CD4-positive, alpha-beta memory T cell (primary cell): Measurements from ENCODE around the gene KLRF1. TPM values are rescaled to one million over a fixed set of nuclear protein-coding genes. Genes with fewer than 3 reads are reported as not detected.

Experiments used
- CTCF ChIA-PET: fragments of 350-600 bp; sonication (Branson Sonifier 250); formaldehyde crosslinking; loops from one replicate; lab custom pipeline; 2021; ENCODE audit warnings: inconsistent platforms; ENCODE audit not compliant: partially characterized antibody; lab: Charles Lee
- POLR2A ChIA-PET: fragments of 350-600 bp; sonication (Branson Sonifier 250); formaldehyde crosslinking; loops from one replicate; lab custom pipeline; 2021; ENCODE audit not compliant: partially characterized antibody; lab: Charles Lee
- DNase-seq, 5 donors: peaks; one replicate each; pipeline versions ENCODE4 v3.0.0 to v3.0.0-alpha.2; 2020 to 2022; ENCODE audit warnings: mixed read lengths in 1 of 5
- H3K27ac ChIP-seq: one replicate; pipeline ENCODE4 v1.7.0; 2013; ENCODE audit warnings: low read depth, low read length
- H3K27me3 ChIP-seq: 2 replicates; pipeline ENCODE4 v1.7.0; 2013; ENCODE audit warnings: mild to moderate bottlenecking, low read length, moderate library complexity; ENCODE audit not compliant: insufficient read depth
- H3K36me3 ChIP-seq: 2 replicates; pipeline ENCODE4 v1.7.0; 2013; ENCODE audit warnings: mild to moderate bottlenecking, low read length, moderate library complexity; ENCODE audit not compliant: insufficient read depth
- H3K4me1 ChIP-seq: 2 replicates; pipeline ENCODE4 v1.7.0; 2013; ENCODE audit warnings: mild to moderate bottlenecking, low read length, moderate library complexity; ENCODE audit not compliant: insufficient read depth
- H3K4me3 ChIP-seq, 2 donors: one replicate each; pipeline ENCODE4 v1.7.0; 2013; ENCODE audit warnings: low read length in 2 of 2, mild to moderate bottlenecking in 1 of 2
- H3K9me3 ChIP-seq, 2 donors: one replicate each; pipeline ENCODE4 v1.7.0; 2013; ENCODE audit warnings: low read length in 2 of 2, control low read depth in 1 of 2; ENCODE audit not compliant: control insufficient read depth in 1 of 2
- H3K27ac Mint-ChIP-seq, 7 donors: one replicate each; pipeline ENCODE4 v1.8.0; 2020 to 2021; ENCODE audit warnings: mixed read lengths in 7 of 7, mild to moderate bottlenecking in 6 of 7, inconsistent platforms in 3 of 7, moderate library complexity in 3 of 7
- H3K27me3 Mint-ChIP-seq, 2 donors: one replicate each; pipeline ENCODE4 v1.8.0; 2020 to 2021; ENCODE audit warnings: mixed read lengths in 2 of 2
- H3K36me3 Mint-ChIP-seq, 2 donors: one replicate each; pipeline ENCODE4 v1.8.0; 2020 to 2021; ENCODE audit warnings: mixed read lengths in 2 of 2, inconsistent platforms in 1 of 2, mild to moderate bottlenecking in 1 of 2
- H3K4me1 Mint-ChIP-seq, 4 donors: one replicate each; pipeline ENCODE4 v1.8.0; 2020 to 2021; ENCODE audit warnings: mixed read lengths in 4 of 4, mild to moderate bottlenecking in 1 of 4
- H3K4me3 Mint-ChIP-seq, 8 donors: one replicate each; pipeline ENCODE4 v1.8.0; 2020 to 2021; ENCODE audit warnings: mixed read lengths in 8 of 8, mild to moderate bottlenecking in 7 of 8, moderate library complexity in 6 of 8, inconsistent platforms in 3 of 8
- H3K9me3 Mint-ChIP-seq, 8 donors: one replicate each; pipeline ENCODE4 v1.8.0; 2020 to 2021; ENCODE audit warnings: mixed read lengths in 8 of 8, mild to moderate bottlenecking in 5 of 8, inconsistent platforms in 3 of 8, moderate library complexity in 1 of 8
- intact Hi-C: fragments of 100-400 bp; cut with micrococcal nuclease; formaldehyde crosslinking; loops from one replicate; pipeline ENCODE4 v1.15.1; 2023
- polyA plus RNA-seq, 2 donors: library from polyadenylated mRNA; unstranded; fragments of 300-500 nt; fragmentation: Illumina TruSeq; gene quantifications; one replicate each; pipeline ENCODE4 v1.2.3, GENCODE V29; 2021
- total RNA-seq, 2 experiments: library from RNA; stranded (reverse); gene quantifications; one replicate each; pipeline ENCODE4 v1.2.3, GENCODE V29; 2021

KLRF1 gene
- total and polyA plus RNA-seq, 4 experiments from 2014 or later: 0.28 to 1.1 (median 0.40) TPM

DNA sequence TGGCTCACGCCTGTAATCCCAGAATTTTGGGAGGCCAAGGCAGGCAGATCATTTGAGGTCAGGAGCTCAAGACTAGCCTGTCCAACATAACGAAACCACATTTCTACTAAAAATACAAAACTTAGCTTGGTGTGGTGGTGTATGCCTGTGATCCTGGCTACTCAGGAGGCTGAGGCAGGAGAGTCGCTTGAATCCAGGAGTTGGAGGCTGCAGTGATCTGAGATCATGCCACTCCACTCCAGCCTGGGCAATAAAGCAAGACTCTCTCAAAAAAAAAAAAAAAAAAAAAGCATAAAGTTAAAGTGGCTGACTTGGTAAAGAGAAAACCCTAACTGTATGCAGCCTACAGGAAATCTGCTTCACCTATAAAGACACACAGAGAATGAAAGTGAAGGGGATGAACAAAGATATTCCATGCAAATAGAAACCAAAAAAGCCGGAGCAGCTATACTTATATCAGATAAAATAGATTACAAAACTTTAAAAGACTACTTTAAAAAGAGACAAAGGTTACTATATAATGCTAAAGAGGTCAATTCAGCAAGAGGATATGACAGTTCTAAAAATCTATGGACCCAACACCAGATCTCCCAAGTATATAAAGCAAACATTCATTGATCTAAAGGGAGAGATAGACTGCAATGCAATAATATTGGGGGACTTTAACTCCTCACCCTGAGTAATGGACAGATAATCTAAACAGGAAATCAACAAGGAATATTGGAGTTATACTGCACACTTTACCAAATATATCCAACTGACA lies 37.8 kb downstream of the KLRF1 start:
- peak in 1 of 5 donors; percentile 21 for DNase-seq
- intact Hi-C loops: loop anchor here (5.0 kb wide), 1 partner anchor 747 kb away; the partner anchor contains the start of gene MAGOHB
- Histone ChIP-seq H3K36me3 (no peaks in the 10 kb centered on the region), H3K4me3 (peak overlapping the region; percentile 33 to 43), H3K27ac (peak overlapping the region; percentile 47), H3K27me3 (no peaks in the 10 kb centered on the region), H3K4me1 (peaks cover 31% of the 10 kb centered on the region), H3K9me3 (no peaks in the 10 kb centered on the region)
- no peaks in the 10 kb centered on the region for H3K27me3 Mint-ChIP-seq
- ChIA-PET POLR2A (no interaction called here), CTCF (interaction anchor here (0.7 to 5.4 kb wide), 4 partner anchors 9 to 114 kb away, joined by 3 to 31 read pairs (median 12); no protein-coding TSS in a partner anchor)
- peaks cover 32 to 61% of the 10 kb centered on the region in 2 donors for H3K36me3 Mint-ChIP-seq
- H3K4me3 Mint-ChIP-seq: peak overlapping the region; percentile 71 to 96 (median 92)
- peaks cover 3 to 19% (median 14%) of the 10 kb centered on the region in 8 donors for H3K9me3 Mint-ChIP-seq
- peaks cover 21 to 54% (median 37%) of the 10 kb centered on the region in 4 donors for H3K4me1 Mint-ChIP-seq
- peak overlapping the region; percentile 53 to 93 (median 91) for H3K27ac Mint-ChIP-seq

DNA sequence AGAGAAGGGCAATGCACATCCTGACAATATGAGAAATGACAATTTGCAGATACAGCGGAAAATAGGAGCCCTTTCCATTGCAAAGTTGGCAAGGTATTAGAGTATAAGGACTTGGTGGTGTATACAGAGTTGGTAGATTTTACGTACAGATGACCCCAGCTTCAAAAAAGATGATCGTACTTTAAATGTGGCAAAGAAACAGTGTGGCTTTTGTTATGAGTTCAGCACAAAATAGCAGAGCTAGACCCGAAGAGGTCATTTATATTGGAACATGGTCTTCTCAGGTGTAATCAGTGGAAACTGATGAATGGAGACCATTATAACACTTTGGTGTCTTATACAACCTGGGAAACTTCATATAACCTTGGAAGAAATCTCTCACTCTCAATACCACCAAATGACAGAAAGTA lies 39.6 kb downstream of the KLRF1 start:
- POLR2A ChIA-PET: interaction anchor here (0.7 to 5.0 kb wide), 11 partner anchors 9 to 346 kb away, joined by 3 to 63 read pairs (median 6); partner anchors contain the start of genes CD69 and GABARAPL1
- H3K36me3 ChIP-seq: no peaks in the 10 kb centered on the region
- intact Hi-C loops: loop anchor here (5.0 kb wide), 1 partner anchor 745 kb away; the partner anchor contains the start of gene MAGOHB
- no peaks in the 10 kb centered on the region for H3K27me3 Mint-ChIP-seq
- H3K4me1 Mint-ChIP-seq: peaks cover 18 to 51% (median 38%) of the 10 kb centered on the region in 4 donors
- peak overlapping the region; percentile 55 for H3K27ac ChIP-seq
- peaks cover 34% of the 10 kb centered on the region for H3K4me1 ChIP-seq
- peaks cover 3 to 19% (median 14%) of the 10 kb centered on the region in 8 donors for H3K9me3 Mint-ChIP-seq
- H3K27me3 ChIP-seq: no peaks in the 10 kb centered on the region
- peaks cover 25 to 56% of the 10 kb centered on the region in 2 donors for H3K36me3 Mint-ChIP-seq
- CTCF ChIA-PET: interaction anchor here (1.5 to 5.4 kb wide), 5 partner anchors 52 to 125 kb away, joined by 3 to 31 read pairs (median 5); no protein-coding TSS in a partner anchor
- H3K4me3 ChIP-seq: peak overlapping the region; percentile 64 to 77
- peak overlapping the region; percentile 86 to 92 (median 88) for H3K27ac Mint-ChIP-seq
- peak overlapping the region; percentile 90 to 98 (median 94) for H3K4me3 Mint-ChIP-seq
- H3K9me3 ChIP-seq: no peaks in the 10 kb centered on the region
- no peak for DNase-seq

DNA sequence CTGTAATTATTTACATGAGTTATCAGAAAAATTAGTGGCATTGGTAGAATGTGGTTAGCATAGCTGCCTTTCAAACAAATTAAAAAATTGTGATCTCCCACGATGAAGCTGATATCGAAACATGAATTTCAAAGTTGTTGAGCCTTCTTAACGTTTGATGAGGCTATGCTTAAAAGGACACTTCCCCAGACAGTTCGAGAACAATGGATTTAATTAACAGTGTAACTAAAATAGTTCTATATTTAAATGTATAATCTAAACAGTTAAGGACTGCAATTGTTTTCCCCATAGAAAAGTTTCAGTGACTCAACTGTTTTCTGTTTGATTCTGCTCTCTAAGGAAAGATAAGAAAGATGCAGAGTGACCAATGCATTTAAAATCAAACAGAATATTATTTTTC lies 40.2 kb downstream of the KLRF1 start:
- ChIA-PET CTCF (interaction anchor here (1.5 to 5.4 kb wide), 5 partner anchors 53 to 125 kb away, joined by 3 to 31 read pairs (median 5); no protein-coding TSS in a partner anchor), POLR2A (interaction anchor here (1.1 to 5.0 kb wide), 13 partner anchors 12 to 346 kb away, joined by 3 to 63 read pairs (median 6); partner anchors contain the start of genes CD69 and GABARAPL1)
- peak overlapping the region; percentile 65 to 93 (median 87) for H3K27ac Mint-ChIP-seq
- peak overlapping the region; percentile 90 to 98 (median 94) for H3K4me3 Mint-ChIP-seq
- peaks cover 3 to 17% (median 14%) of the 10 kb centered on the region in 8 donors for H3K9me3 Mint-ChIP-seq
- H3K27me3 ChIP-seq: no peaks in the 10 kb centered on the region
- intact Hi-C loops: loop anchor here (5.0 kb wide), 1 partner anchor 745 kb away; the partner anchor contains the start of gene MAGOHB
- no peak for DNase-seq
- peak overlapping the region; percentile 55 for H3K27ac ChIP-seq
- no peaks in the 10 kb centered on the region for H3K27me3 Mint-ChIP-seq
- H3K36me3 ChIP-seq: no peaks in the 10 kb centered on the region
- peaks cover 23 to 52% of the 10 kb centered on the region in 2 donors for H3K36me3 Mint-ChIP-seq
- H3K4me3 ChIP-seq: peak overlapping the region; percentile 64 to 77
- H3K4me1 ChIP-seq: peaks cover 31% of the 10 kb centered on the region
- peaks cover 17 to 49% (median 37%) of the 10 kb centered on the region in 4 donors for H3K4me1 Mint-ChIP-seq
- no peaks in the 10 kb centered on the region for H3K9me3 ChIP-seq

DNA sequence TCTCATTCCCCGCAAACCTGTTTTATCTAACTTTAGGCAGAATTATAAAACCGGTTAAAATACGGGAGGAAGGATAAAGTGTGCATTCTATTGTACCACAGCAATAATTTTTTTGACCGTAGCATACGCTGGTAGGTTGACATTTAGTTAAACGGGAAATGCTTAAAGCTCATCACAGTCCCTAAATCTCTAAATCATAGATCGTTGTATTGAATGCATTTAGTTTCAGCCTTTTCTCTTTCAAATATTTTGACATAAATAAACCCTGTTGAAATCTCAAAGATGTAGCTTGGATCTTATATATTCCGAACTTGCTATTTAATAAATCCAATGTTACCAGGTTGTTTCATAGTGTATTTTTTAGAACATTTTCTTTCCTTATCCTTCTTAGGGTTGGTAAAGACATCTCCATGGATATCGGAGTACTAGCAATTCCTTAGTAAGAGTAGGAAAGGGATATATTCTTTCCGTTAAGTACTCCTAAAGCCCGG lies 41.1 kb downstream of the KLRF1 start:
- Histone ChIP-seq H3K27me3 (no peaks in the 10 kb centered on the region), H3K36me3 (no peaks in the 10 kb centered on the region), H3K27ac (peak overlapping the region; percentile 83), H3K4me3 (peak overlapping the region; percentile 55 to 67), H3K9me3 (no peaks in the 10 kb centered on the region), H3K4me1 (peaks cover 23% of the 10 kb centered on the region)
- CTCF ChIA-PET: interaction anchor here (0.9 to 5.4 kb wide), 6 partner anchors 9 to 118 kb away, joined by 3 to 31 read pairs (median 4); partner anchors contain the start of gene CD69
- Mint-ChIP-seq H3K4me3 (peak overlapping the region; percentile 89 to 96 (median 92)), H3K4me1 (peaks cover 13 to 45% (median 30%) of the 10 kb centered on the region in 4 donors), H3K27me3 (no peaks in the 10 kb centered on the region), H3K9me3 (peaks cover 3 to 10% (median 9%) of the 10 kb centered on the region in 8 donors), H3K27ac (peak overlapping the region; percentile 93 to 100 (median 96)), H3K36me3 (peaks cover 15 to 45% of the 10 kb centered on the region in 2 donors)
- DNase-seq: peak in 1 of 5 donors; percentile 17
- POLR2A ChIA-PET: interaction anchor here (0.8 to 5.0 kb wide), 21 partner anchors 16 to 497 kb away, joined by 3 to 63 read pairs (median 6); partner anchors contain the start of genes CD69, CLEC2D and GABARAPL1
- intact Hi-C loops: loop anchor here (2.0 to 5.0 kb wide), 4 partner anchors 16 to 744 kb away; partner anchors contain the start of genes GABARAPL1 and MAGOHB

DNA sequence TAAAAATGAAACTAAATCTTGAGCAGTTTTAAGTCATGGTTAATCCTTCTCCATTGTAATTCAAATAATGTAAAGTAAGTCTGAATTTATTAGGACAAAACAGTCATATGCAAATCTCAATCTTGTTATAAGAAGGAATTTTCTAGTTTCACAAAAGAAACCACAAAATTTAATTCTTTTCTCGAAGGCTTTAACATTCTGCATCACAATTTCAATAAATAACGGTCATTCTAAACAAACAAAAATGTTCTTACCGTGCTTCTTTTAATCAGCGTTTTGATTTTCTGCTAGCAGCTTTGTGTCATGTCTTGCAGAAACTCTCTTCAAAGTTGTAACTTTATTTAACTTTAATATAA lies 41.6 kb downstream of the KLRF1 start:
- Histone ChIP-seq H3K4me1 (peaks cover 21% of the 10 kb centered on the region), H3K9me3 (no peaks in the 10 kb centered on the region), H3K27ac (peak overlapping the region; percentile 83), H3K4me3 (peak overlapping the region; percentile 55 to 67), H3K27me3 (no peaks in the 10 kb centered on the region), H3K36me3 (no peaks in the 10 kb centered on the region)
- CTCF ChIA-PET: interaction anchor here (0.9 to 5.4 kb wide), 7 partner anchors 8 to 126 kb away, joined by 3 to 31 read pairs (median 4); partner anchors contain the start of gene CD69
- intact Hi-C loops: loop anchor here (1.0 to 5.0 kb wide), 7 partner anchors 16 to 743 kb away; partner anchors contain the start of genes GABARAPL1 and MAGOHB
- H3K9me3 Mint-ChIP-seq: peaks cover 1 to 4% (median 3%) of the 10 kb centered on the region in 8 donors
- H3K27me3 Mint-ChIP-seq: no peaks in the 10 kb centered on the region
- H3K36me3 Mint-ChIP-seq: peaks cover 9 to 39% of the 10 kb centered on the region in 2 donors
- peak overlapping the region; percentile 94 to 100 (median 96) for H3K27ac Mint-ChIP-seq
- peaks cover 13 to 39% (median 24%) of the 10 kb centered on the region in 4 donors for H3K4me1 Mint-ChIP-seq
- POLR2A ChIA-PET: interaction anchor here (0.7 to 5.0 kb wide), 30 partner anchors 8 to 344 kb away, joined by 3 to 63 read pairs (median 6); partner anchors contain the start of genes CD69, CLEC2D and GABARAPL1
- peak overlapping the region; percentile 89 to 96 (median 92) for H3K4me3 Mint-ChIP-seq
- DNase-seq: no peak

DNA sequence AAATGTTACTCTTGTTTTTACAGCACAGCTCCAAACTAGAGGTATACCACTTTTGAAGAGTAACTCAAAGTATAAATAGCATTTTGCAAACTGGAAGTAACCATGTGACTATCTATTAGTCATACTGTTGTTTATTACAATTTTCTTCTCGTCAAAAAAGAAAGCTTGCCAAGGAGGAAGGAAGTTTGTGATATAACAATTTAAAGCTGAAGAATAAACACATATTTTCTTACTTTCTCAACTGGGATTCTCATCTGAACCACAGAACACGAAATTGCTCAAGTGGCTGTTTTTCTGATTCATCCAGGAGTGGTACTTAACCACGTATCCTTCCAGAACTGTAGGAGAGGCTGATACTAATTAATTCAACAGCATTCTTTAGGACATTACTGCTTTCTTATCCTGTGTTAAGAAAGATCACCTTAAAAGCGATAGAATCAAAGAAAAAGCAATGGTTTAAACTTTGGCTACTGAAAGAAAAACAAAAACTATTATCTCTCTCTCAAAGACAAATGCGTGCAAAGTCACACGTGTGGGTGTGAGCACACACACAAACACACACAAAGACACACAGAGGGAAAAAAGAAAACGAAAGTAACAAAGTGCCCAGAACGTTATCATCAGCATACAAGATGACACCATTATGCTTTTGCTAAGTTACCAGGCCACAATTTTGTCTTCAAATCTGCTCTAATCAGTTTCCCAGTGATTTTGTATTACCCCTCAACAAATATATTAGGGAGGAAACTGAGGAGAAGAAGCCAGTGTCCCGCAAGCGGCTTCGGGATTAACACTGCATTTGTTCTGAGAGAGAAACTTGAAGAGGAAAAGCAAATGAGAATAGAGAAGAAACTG lies 42.3 kb downstream of the KLRF1 start, which contains the start of gene CLEC2B:
Gene CLEC2B, minus strand, starts transcription at position 48 of the 855 bp plus-strand sequence.
- intact Hi-C loops: loop anchor here (1.0 to 5.0 kb wide), 7 partner anchors 17 to 743 kb away; partner anchors contain the start of genes GABARAPL1 and MAGOHB
- no peaks in the 10 kb centered on the region for H3K9me3 ChIP-seq
- Mint-ChIP-seq H3K4me3 (peak within 1 kb of the TSS; percentile 89 to 96 (median 92)), H3K9me3 (no peaks in the 10 kb centered on the region), H3K4me1 (peaks cover 9 to 33% (median 19%) of the 10 kb centered on the region in 4 donors), H3K36me3 (peaks cover 3 to 35% of the 10 kb centered on the region in 2 donors), H3K27ac (peak within 1 kb of the TSS; percentile 94 to 100 (median 96)), H3K27me3 (no peaks in the 10 kb centered on the region)
- peak; percentile 58 to 74 (median 62) for DNase-seq
- no peaks in the 10 kb centered on the region for H3K27me3 ChIP-seq
- peak within 1 kb of the TSS; percentile 55 to 67 for H3K4me3 ChIP-seq
- peaks cover 15% of the 10 kb centered on the region for H3K4me1 ChIP-seq
- ChIA-PET CTCF (interaction anchor here (0.9 to 5.4 kb wide), 6 partner anchors 7 to 126 kb away, joined by 3 to 31 read pairs (median 4); partner anchors contain the start of gene CD69), POLR2A (interaction anchor here (0.6 to 5.0 kb wide), 28 partner anchors 8 to 344 kb away, joined by 3 to 63 read pairs (median 6); partner anchors contain the start of genes CD69, CLEC2D and GABARAPL1)
- H3K36me3 ChIP-seq: no peaks in the 10 kb centered on the region
- H3K27ac ChIP-seq: peak within 1 kb of the TSS; percentile 83
